C4-2B (cell line): Measurements from ENCODE around the gene KIF20B.

Experiments
- CTCF ChIP-seq: fragments of 450-650 bp; conservative IDR thresholded peaks from 2 replicates; pipeline ENCODE4 v1.5.1; 2017; ENCODE audit warnings: mild to moderate bottlenecking
- ZFX ChIP-seq: fragments of 450-650 bp; IDR thresholded peaks from 2 replicates; pipeline ENCODE4 v1.6.1; 2017

- no peak for TF ChIP-seq CTCF
- no peak for TF ChIP-seq ZFX
Observed at GRCh38 chr10:89692416-89692815, 9.0 kb upstream of the KIF20B start.
